ENCODE measurements around the gene ZNF765.
"Not testable (repeated sequence)": the region's sequence is repeated elsewhere in the genome, so short reads cannot be mapped to it uniquely, and the experiment has no call there.

DNA sequence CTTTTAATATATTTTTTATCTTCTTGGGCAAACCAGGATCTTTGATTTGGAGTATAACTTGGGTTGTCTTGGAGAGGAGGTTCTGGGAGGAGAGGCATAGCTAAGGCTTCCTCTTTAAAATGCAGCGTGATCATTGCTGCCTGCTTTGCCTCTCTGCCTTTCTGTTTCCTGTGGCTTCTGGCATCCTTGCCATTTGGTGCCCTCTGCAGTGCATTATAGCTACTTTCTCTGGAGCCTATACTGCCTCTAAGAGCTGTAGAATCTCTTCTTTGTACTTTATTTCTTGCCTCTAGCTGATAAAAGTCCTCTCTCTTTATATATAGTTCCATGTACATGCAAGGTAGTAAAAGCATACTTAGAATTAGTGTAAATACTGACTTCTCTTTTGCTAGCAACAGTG lies 79.9 kb downstream of the ZNF765 start:
- TF ChIP-seq, protein P1, sequence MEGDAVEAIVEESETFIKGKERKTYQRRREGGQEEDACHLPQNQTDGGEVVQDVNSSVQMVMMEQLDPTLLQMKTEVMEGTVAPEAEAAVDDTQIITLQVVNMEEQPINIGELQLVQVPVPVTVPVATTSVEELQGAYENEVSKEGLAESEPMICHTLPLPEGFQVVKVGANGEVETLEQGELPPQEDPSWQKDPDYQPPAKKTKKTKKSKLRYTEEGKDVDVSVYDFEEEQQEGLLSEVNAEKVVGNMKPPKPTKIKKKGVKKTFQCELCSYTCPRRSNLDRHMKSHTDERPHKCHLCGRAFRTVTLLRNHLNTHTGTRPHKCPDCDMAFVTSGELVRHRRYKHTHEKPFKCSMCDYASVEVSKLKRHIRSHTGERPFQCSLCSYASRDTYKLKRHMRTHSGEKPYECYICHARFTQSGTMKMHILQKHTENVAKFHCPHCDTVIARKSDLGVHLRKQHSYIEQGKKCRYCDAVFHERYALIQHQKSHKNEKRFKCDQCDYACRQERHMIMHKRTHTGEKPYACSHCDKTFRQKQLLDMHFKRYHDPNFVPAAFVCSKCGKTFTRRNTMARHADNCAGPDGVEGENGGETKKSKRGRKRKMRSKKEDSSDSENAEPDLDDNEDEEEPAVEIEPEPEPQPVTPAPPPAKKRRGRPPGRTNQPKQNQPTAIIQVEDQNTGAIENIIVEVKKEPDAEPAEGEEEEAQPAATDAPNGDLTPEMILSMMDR (conservative IDR thresholded peaks at IDR 0.05; ENCODE audit: low read depth in 2 of 2): peak; percentile 11 to 55; a peak in 2 of 4 replicates
- TF ChIP-seq CREB1 (CRISPR knock-in tag; IDR thresholded peaks at IDR 0.05; ENCODE audit: low read depth); EZH2 (IDR thresholded peaks at IDR 0.05; ENCODE audit: low read depth, unreplicated experiment): not testable (repeated sequence)
- TF ChIP-seq, protein P2, sequence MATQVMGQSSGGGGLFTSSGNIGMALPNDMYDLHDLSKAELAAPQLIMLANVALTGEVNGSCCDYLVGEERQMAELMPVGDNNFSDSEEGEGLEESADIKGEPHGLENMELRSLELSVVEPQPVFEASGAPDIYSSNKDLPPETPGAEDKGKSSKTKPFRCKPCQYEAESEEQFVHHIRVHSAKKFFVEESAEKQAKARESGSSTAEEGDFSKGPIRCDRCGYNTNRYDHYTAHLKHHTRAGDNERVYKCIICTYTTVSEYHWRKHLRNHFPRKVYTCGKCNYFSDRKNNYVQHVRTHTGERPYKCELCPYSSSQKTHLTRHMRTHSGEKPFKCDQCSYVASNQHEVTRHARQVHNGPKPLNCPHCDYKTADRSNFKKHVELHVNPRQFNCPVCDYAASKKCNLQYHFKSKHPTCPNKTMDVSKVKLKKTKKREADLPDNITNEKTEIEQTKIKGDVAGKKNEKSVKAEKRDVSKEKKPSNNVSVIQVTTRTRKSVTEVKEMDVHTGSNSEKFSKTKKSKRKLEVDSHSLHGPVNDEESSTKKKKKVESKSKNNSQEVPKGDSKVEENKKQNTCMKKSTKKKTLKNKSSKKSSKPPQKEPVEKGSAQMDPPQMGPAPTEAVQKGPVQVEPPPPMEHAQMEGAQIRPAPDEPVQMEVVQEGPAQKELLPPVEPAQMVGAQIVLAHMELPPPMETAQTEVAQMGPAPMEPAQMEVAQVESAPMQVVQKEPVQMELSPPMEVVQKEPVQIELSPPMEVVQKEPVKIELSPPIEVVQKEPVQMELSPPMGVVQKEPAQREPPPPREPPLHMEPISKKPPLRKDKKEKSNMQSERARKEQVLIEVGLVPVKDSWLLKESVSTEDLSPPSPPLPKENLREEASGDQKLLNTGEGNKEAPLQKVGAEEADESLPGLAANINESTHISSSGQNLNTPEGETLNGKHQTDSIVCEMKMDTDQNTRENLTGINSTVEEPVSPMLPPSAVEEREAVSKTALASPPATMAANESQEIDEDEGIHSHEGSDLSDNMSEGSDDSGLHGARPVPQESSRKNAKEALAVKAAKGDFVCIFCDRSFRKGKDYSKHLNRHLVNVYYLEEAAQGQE (IDR thresholded peaks at IDR 0.05; ENCODE audit: unreplicated experiment): not testable (repeated sequence)
